SK-N-SH (cell line): ENCODE results near the gene GABRD.

Source experiments
- EZH2phosphoT487 ChIP-seq: fragments of 200-600 bp; sonication (generic); IDR thresholded peaks from 2 replicates; pipeline ENCODE4 v1.6.1; 2017; ENCODE audit warnings: low read depth, mixed run types, mild to moderate bottlenecking, antibody characterized with exemption, moderate library complexity, borderline replicate concordance
- JUND ChIP-seq: IDR thresholded peaks from 2 replicates; pipeline ENCODE4 v1.4.0; 2012
- NRF1 ChIP-seq: IDR thresholded peaks from 2 replicates; pipeline ENCODE4 v1.6.1; 2012; ENCODE audit warnings: low read depth, mild to moderate bottlenecking, low read length
- POLR2AphosphoS5 ChIP-seq: IDR thresholded peaks from 2 replicates; pipeline ENCODE4 v1.6.1; 2012; ENCODE audit warnings: low read depth, low read length
- RAD21 ChIP-seq: IDR thresholded peaks from 2 replicates; pipeline ENCODE4 v1.6.1; 2012; ENCODE audit warnings: mild to moderate bottlenecking, low read length
- RFX5 ChIP-seq: IDR thresholded peaks from 2 replicates; pipeline ENCODE4 v1.6.1; 2012; ENCODE audit warnings: mild to moderate bottlenecking, improper control_type of control experiment, low read length
- SIN3A ChIP-seq: IDR thresholded peaks from 2 replicates; pipeline ENCODE4 v1.6.1; 2012; ENCODE audit warnings: low read depth, mild to moderate bottlenecking, low read length, moderate library complexity, borderline replicate concordance
- TAF1 ChIP-seq: IDR thresholded peaks from 2 replicates; pipeline ENCODE4 v1.6.1; 2012; ENCODE audit warnings: low read depth, mild to moderate bottlenecking, low read length, moderate library complexity, borderline replicate concordance
- YY1 ChIP-seq: IDR thresholded peaks from 2 replicates; pipeline ENCODE4 v1.4.0; 2012; ENCODE audit warnings: low read depth, mild to moderate bottlenecking
- TF ChIP-seq, protein P1 (sequence below): fragments of 200-600 bp; sonication (generic); IDR thresholded peaks from 2 replicates; pipeline ENCODE4 v1.6.1; 2017; ENCODE audit warnings: antibody characterized with exemption, mild to moderate bottlenecking, moderate library complexity

DNA sequence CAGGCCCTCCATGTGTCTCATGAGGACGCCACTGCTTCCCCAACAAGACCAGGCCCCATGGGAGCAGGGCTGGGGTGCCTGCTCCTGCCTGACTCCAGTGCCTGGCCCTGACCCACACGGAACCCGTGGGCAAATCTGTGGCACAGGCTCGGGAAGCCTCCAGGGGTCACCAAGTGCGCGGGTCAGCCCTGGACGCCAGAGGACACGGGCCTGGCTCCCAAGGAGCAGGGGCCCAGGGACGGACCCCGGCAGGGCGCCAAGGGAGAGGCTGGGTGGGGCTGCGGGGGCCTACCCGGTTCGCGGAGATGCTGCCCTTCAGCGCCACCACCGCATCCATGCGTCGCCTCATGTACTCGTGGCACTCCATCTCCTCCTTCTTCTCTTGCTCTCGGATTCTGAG lies 47.5 kb upstream of the GABRD start:
- TF ChIP-seq RAD21: no peak
- TF ChIP-seq, protein P1, sequence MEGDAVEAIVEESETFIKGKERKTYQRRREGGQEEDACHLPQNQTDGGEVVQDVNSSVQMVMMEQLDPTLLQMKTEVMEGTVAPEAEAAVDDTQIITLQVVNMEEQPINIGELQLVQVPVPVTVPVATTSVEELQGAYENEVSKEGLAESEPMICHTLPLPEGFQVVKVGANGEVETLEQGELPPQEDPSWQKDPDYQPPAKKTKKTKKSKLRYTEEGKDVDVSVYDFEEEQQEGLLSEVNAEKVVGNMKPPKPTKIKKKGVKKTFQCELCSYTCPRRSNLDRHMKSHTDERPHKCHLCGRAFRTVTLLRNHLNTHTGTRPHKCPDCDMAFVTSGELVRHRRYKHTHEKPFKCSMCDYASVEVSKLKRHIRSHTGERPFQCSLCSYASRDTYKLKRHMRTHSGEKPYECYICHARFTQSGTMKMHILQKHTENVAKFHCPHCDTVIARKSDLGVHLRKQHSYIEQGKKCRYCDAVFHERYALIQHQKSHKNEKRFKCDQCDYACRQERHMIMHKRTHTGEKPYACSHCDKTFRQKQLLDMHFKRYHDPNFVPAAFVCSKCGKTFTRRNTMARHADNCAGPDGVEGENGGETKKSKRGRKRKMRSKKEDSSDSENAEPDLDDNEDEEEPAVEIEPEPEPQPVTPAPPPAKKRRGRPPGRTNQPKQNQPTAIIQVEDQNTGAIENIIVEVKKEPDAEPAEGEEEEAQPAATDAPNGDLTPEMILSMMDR: no peak
- TF ChIP-seq POLR2AphosphoS5: no peak
- TF ChIP-seq SIN3A: no peak
- no peak for TF ChIP-seq NRF1
- TF ChIP-seq RFX5: no peak
- no peak for TF ChIP-seq YY1
- TF ChIP-seq EZH2phosphoT487: no peak
- TF ChIP-seq JUND: no peak
- TF ChIP-seq TAF1: no peak
